Small intestine (tissue), 7 donors: ENCODE results near the gene PRKAB1. TPM values are rescaled to one million over a fixed set of nuclear protein-coding genes. Genes with fewer than 3 reads are reported as not detected.

Experiments
- DNase-seq, 2 donors: peaks; one replicate each; pipeline versions ENCODE4 v3.0.0 to v3.0.0-alpha.2; 2013
- FAIRE-seq: peaks from 2 replicates; lab custom pipeline; 2012; peaks lifted over from hg19 to GRCh38; lab: Jason Lieb, UNC
- H3K27ac ChIP-seq, 3 donors: one replicate each; pipeline ENCODE4 v1.5.1; 2013; ENCODE audit warnings: low read length in 2 of 3, mild to moderate bottlenecking in 2 of 3, control low read depth in 1 of 3, inconsistent platforms in 1 of 3, low read depth in 1 of 3, moderate library complexity in 1 of 3
- H3K27me3 ChIP-seq, 3 donors: one replicate each; pipeline ENCODE4 v1.6.1; 2013; ENCODE audit warnings: low read length in 3 of 3, inconsistent platforms in 1 of 3; ENCODE audit not compliant: control insufficient read depth in 3 of 3, insufficient read depth in 3 of 3
- H3K36me3 ChIP-seq, 3 donors: one replicate each; pipeline ENCODE4 v1.6.1; 2013; ENCODE audit warnings: low read length in 3 of 3, inconsistent platforms in 1 of 3, low read depth in 1 of 3, mild to moderate bottlenecking in 1 of 3, moderate library complexity in 1 of 3; ENCODE audit not compliant: control insufficient read depth in 3 of 3, insufficient read depth in 2 of 3
- H3K4me1 ChIP-seq, 3 donors: one replicate each; pipeline ENCODE4 v1.6.1; 2013; ENCODE audit warnings: low read length in 2 of 3, inconsistent platforms in 1 of 3, low read depth in 1 of 3, mild to moderate bottlenecking in 1 of 3, moderate library complexity in 1 of 3; ENCODE audit not compliant: control insufficient read depth in 3 of 3, insufficient read depth in 2 of 3
- H3K4me3 ChIP-seq, 3 donors: one replicate each; pipeline ENCODE4 v1.5.1; 2013; ENCODE audit warnings: low read length in 3 of 3, control low read depth in 1 of 3, inconsistent platforms in 1 of 3, low read depth in 1 of 3, mild to moderate bottlenecking in 1 of 3, moderate library complexity in 1 of 3
- H3K9me3 ChIP-seq, 2 donors: one replicate each; pipeline ENCODE4 v1.6.1; 2013; ENCODE audit warnings: low read depth in 1 of 2, low read length in 1 of 2; ENCODE audit not compliant: control insufficient read depth in 2 of 2, insufficient read depth in 1 of 2
- WGBS, 3 donors: extraction: QIAGEN DNeasy Blood & Tissue Kit; methylation state at CpG; one replicate each; pipeline ENCODE4 v1.1.7; 2013; 5-methylcytosine and 5-hydroxymethylcytosine counted together
- polyA plus RNA-seq, 4 donors: library from polyadenylated mRNA; stranded (reverse) in 3 of 4; unstranded in 1 of 4; fragments of 200-250 nt in 3 of 4; fragments of 120-200 nt in 1 of 4; gene quantifications; one replicate each; pipeline versions ENCODE4 v1.2.1 to v1.2.3, GENCODE V29; 2013
- donor health status: healthy with polysubstance abuse.
- donor health status: control.
- donor health status: control.
- donor health status: Bipolar disorder and iron deficiency.
- donor health status: healthy.

Gene PRKAB1
- polyA plus RNA-seq, 4 donors: 32.3 to 70.2 (median 64.0) TPM

DNA sequence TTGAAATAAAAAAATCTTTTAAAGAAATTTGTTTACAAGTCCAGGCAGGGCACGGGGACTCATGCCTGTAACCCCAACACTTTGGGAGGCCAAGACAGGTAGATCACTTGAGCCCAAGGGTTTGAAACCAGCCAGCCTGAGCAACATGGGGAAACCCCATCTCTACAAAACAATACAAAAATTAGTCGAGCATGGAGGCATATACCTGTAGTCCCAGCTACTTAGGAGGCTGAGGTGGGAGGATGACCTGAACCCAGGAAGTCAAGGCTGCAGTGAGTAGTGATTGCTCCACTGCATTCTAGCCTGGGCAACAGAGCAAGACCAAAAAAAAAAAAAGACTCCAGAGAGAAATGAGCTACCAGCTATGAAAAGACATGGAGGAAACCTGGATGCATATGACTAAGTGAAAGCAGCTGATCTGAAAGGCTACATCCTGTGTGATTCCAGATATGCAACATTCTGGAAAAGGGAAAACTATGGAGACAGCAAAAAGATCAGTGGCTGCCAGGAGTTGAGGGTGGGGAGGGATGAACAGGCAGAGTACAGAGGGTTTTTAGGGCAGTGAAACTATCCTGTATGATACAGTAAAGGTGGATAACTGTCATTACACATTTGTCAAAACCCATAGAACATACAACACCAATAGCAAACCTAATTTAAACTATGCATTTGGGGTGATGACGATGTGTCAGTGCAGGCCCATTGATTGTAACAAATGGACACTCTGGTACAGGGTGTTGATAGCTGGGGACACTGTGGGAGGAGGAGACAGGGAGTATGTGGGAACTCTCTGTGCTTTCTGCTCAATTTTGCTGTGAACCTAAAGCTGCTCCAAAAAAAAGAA is 59.9 kb downstream of the PRKAB1 start:
- Histone ChIP-seq H3K27me3 (no peaks in the 10 kb centered on the region), H3K4me1 (no peaks in the 10 kb centered on the region), H3K9me3 (no peaks in the 10 kb centered on the region), H3K36me3 (peaks cover 0 to 5% (median 0%) of the 10 kb centered on the region in 3 donors), H3K27ac (no peak overlapping the region), H3K4me3 (no peak overlapping the region)
- 90 to 93% (median 91%) methylated on average over 3 of the region's 3 CpGs for WGBS, 3 donors
- no peak for FAIRE-seq
- DNase-seq: no peak

DNA sequence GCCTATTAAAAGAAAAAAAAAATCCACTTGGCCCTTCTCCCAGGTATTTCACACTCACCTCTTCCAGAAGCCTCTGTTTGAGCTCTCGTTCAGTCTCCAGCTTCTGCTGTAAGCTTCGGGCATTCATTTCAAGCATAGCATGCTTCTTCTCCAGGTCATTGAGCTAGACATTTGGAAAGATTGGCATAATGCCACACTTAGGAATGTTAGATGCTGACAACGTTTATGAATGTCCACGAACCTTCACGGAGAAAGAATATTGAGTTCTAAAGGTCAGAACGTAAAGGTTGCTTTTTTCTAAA is 60.5 kb downstream of the PRKAB1 start:
- no peak for DNase-seq
- Histone ChIP-seq H3K4me1 (no peaks in the 10 kb centered on the region), H3K9me3 (no peaks in the 10 kb centered on the region), H3K4me3 (no peak overlapping the region), H3K27me3 (no peaks in the 10 kb centered on the region), H3K27ac (no peak overlapping the region), H3K36me3 (peaks cover 0 to 5% (median 0%) of the 10 kb centered on the region in 3 donors)
- no peak for FAIRE-seq
- WGBS, 3 donors: 64 to 79% (median 79%) methylated on average over 6 of the region's 6 CpGs

DNA sequence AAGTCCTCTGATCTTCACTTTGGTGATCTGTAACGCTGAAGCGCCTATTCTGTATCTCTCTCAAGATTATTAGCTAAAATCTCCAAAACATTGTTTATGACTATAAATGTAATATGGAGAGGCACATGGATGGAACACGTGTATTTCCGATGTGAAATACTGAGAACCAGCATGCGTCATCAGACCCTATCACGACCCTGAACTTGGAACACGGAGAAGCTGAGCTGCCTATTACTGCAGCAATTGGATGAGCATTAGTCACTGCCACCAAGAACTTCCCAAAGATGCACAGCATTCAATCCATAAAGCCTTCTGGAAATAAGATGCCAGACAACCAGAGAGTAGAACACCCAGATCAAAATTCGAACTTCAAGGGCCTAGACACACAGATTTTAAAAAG is 61.9 kb downstream of the PRKAB1 start:
- Histone ChIP-seq H3K36me3 (peaks cover 0 to 15% (median 0%) of the 10 kb centered on the region in 3 donors), H3K27me3 (no peaks in the 10 kb centered on the region), H3K9me3 (no peaks in the 10 kb centered on the region), H3K4me3 (no peak overlapping the region), H3K27ac (no peak overlapping the region), H3K4me1 (no peaks in the 10 kb centered on the region)
- FAIRE-seq: no peak
- no peak for DNase-seq
- 96 to 97% (median 96%) methylated on average over 8 of the region's 8 CpGs for WGBS, 3 donors

DNA sequence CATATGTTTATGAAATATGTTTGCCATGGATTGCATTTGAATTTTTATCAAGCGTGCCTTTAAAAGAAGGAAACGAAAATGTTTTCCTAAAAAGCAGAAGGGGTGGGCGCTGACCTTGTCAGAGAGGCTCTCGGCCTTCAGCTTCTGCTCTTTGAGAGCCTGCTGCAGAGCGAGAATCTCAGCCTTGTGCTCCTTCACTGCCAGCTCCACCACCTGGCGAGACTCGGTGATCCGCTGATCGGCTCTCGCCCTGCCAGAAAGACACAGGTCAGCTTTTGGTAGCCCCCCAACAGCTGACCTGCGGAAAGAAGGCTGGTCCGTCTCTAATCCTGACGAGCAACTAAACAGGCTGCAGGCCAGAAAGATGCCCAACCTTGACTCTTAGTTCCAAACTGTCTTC is 62.4 kb downstream of the PRKAB1 start:
- Histone ChIP-seq H3K27me3 (no peaks in the 10 kb centered on the region), H3K27ac (no peak overlapping the region), H3K4me3 (no peak overlapping the region), H3K9me3 (no peaks in the 10 kb centered on the region), H3K36me3 (peaks cover 0 to 15% (median 0%) of the 10 kb centered on the region in 3 donors), H3K4me1 (no peaks in the 10 kb centered on the region)
- no peak for FAIRE-seq
- DNase-seq: no peak
- WGBS, 3 donors: 94 to 97% (median 96%) methylated on average over 13 of the region's 13 CpGs

Other genes starting within 250 kb of the PRKAB1 start
- under 1 TPM in 2 of 4 donors, not detected in 2; 0.18 to 0.58 TPM for gene TMEM233, start 74.4 kb upstream of the PRKAB1 start, polyA plus RNA-seq
- gene CIT, start 209.2 kb downstream of the PRKAB1 start, polyA plus RNA-seq: 1 to 10 TPM in 3 of 4 donors, under 1 TPM in 1; 0.22 to 6.5 (median 4.6) TPM